SK-N-SH (cell line): ENCODE measurements around the gene MAX.

Experiments used
- EP300 ChIP-seq, 2 experiments: IDR thresholded peaks; 2 replicates each; pipeline versions ENCODE4 v1.4.0 to v1.6.1; 2012; ENCODE audit warnings: borderline replicate concordance in 1 of 2, low read depth in 1 of 2, low read length in 1 of 2
- FOXJ3 ChIP-seq: sonication (generic); formaldehyde crosslinking; IDR thresholded peaks from 2 replicates; pipeline ENCODE4 v1.5.1; 2020; ENCODE audit warnings: mild to moderate bottlenecking, missing genetic modification reagents
- FOXM1 ChIP-seq: IDR thresholded peaks from 2 replicates; pipeline ENCODE4 v1.4.0; 2012; ENCODE audit warnings: low read depth, mild to moderate bottlenecking
- GABPA ChIP-seq: IDR thresholded peaks from 2 replicates; pipeline ENCODE4 v1.4.0; 2012; ENCODE audit warnings: low read depth, mild to moderate bottlenecking
- MXI1 ChIP-seq: IDR thresholded peaks from 2 replicates; pipeline ENCODE4 v1.6.1; 2012; ENCODE audit warnings: mild to moderate bottlenecking, low read depth, low read length, improper control_type of control experiment
- POLR2AphosphoS5 ChIP-seq: IDR thresholded peaks from 2 replicates; pipeline ENCODE4 v1.6.1; 2012; ENCODE audit warnings: low read depth, low read length
- RXRA ChIP-seq: IDR thresholded peaks from 2 replicates; pipeline ENCODE4 v1.4.0; 2012; ENCODE audit warnings: low read depth, mild to moderate bottlenecking, borderline replicate concordance
- TAF1 ChIP-seq: IDR thresholded peaks from 2 replicates; pipeline ENCODE4 v1.6.1; 2012; ENCODE audit warnings: low read depth, mild to moderate bottlenecking, low read length, moderate library complexity, borderline replicate concordance
- YY1 ChIP-seq: IDR thresholded peaks from 2 replicates; pipeline ENCODE4 v1.4.0; 2012; ENCODE audit warnings: low read depth, mild to moderate bottlenecking
- TF ChIP-seq, protein P1 (sequence below): fragments of 200-600 bp; sonication (generic); IDR thresholded peaks from 2 replicates; pipeline ENCODE4 v1.6.1; 2017; ENCODE audit warnings: antibody characterized with exemption, mild to moderate bottlenecking, moderate library complexity
- TF ChIP-seq, protein P2 (sequence below): IDR thresholded peaks from 2 replicates; pipeline ENCODE4 v1.6.1; 2012; ENCODE audit warnings: mild to moderate bottlenecking, low read depth, low read length, moderate library complexity
- TF ChIP-seq, protein P3 (sequence below): fragments of 150-350 bp; IDR thresholded peaks from 2 replicates; pipeline ENCODE4 v1.6.1; 2017; ENCODE audit warnings: antibody characterized with exemption, low read length, low read depth, borderline replicate concordance

DNA sequence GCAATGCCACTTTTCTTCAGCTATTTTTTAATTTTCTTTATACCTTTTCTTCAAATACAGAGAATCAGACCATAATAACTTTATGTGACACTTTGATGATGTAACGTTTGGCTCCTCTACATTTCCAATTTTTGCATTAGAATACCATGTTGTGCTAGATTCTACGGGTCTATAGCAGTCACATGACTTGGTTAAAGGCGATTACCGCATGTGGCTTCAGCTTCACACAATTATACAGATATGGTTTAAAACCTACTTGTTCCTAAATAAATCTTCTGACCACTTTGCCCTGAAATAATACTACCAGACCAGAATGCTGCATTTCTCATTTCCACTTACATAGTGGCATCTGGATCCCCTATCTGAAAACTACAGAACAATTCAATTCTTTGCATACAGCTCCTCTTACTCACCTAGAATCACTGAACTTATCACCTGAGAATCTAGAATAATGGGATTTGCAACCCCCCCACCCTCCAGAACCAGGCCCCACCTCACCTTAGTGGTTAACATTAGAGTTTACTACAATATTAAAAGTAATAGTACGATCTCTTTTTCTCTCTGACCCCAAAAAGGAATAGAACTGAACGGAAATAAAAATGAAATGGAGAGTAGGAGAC is 1.3 kb downstream of the MAX start:
- TF ChIP-seq, protein P1, sequence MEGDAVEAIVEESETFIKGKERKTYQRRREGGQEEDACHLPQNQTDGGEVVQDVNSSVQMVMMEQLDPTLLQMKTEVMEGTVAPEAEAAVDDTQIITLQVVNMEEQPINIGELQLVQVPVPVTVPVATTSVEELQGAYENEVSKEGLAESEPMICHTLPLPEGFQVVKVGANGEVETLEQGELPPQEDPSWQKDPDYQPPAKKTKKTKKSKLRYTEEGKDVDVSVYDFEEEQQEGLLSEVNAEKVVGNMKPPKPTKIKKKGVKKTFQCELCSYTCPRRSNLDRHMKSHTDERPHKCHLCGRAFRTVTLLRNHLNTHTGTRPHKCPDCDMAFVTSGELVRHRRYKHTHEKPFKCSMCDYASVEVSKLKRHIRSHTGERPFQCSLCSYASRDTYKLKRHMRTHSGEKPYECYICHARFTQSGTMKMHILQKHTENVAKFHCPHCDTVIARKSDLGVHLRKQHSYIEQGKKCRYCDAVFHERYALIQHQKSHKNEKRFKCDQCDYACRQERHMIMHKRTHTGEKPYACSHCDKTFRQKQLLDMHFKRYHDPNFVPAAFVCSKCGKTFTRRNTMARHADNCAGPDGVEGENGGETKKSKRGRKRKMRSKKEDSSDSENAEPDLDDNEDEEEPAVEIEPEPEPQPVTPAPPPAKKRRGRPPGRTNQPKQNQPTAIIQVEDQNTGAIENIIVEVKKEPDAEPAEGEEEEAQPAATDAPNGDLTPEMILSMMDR = no peak
- TF ChIP-seq FOXJ3 (CRISPR knock-in tag) (no peak), FOXM1 (no peak), YY1 (no peak), POLR2AphosphoS5 (no peak), TAF1 (no peak), GABPA (no peak), MXI1 (no peak), EP300 (IDR thresholded peaks at IDR 0.05; ENCODE audit: borderline replicate concordance in 1 of 2, low read depth in 1 of 2, low read length in 1 of 2) (no peak), RXRA (no peak)
- TF ChIP-seq, protein P2, sequence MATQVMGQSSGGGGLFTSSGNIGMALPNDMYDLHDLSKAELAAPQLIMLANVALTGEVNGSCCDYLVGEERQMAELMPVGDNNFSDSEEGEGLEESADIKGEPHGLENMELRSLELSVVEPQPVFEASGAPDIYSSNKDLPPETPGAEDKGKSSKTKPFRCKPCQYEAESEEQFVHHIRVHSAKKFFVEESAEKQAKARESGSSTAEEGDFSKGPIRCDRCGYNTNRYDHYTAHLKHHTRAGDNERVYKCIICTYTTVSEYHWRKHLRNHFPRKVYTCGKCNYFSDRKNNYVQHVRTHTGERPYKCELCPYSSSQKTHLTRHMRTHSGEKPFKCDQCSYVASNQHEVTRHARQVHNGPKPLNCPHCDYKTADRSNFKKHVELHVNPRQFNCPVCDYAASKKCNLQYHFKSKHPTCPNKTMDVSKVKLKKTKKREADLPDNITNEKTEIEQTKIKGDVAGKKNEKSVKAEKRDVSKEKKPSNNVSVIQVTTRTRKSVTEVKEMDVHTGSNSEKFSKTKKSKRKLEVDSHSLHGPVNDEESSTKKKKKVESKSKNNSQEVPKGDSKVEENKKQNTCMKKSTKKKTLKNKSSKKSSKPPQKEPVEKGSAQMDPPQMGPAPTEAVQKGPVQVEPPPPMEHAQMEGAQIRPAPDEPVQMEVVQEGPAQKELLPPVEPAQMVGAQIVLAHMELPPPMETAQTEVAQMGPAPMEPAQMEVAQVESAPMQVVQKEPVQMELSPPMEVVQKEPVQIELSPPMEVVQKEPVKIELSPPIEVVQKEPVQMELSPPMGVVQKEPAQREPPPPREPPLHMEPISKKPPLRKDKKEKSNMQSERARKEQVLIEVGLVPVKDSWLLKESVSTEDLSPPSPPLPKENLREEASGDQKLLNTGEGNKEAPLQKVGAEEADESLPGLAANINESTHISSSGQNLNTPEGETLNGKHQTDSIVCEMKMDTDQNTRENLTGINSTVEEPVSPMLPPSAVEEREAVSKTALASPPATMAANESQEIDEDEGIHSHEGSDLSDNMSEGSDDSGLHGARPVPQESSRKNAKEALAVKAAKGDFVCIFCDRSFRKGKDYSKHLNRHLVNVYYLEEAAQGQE = no peak
- TF ChIP-seq, protein P3, sequence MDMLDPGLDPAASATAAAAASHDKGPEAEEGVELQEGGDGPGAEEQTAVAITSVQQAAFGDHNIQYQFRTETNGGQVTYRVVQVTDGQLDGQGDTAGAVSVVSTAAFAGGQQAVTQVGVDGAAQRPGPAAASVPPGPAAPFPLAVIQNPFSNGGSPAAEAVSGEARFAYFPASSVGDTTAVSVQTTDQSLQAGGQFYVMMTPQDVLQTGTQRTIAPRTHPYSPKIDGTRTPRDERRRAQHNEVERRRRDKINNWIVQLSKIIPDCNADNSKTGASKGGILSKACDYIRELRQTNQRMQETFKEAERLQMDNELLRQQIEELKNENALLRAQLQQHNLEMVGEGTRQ = no peak
